Adrenal gland (tissue), 12 donors: ENCODE results near the gene TMEM140. TPM values are rescaled to one million over a fixed set of nuclear protein-coding genes. Genes with fewer than 3 reads are reported as not detected.
A peak's percentile ranks its signal among the peaks of the same experiment; 100 is the strongest.

ENCODE experiments used
- DNase-seq, 7 donors: peaks; one replicate each; pipeline ENCODE4 v3.0.0-alpha.2; 2019 to 2020
- H3K27ac ChIP-seq, 5 donors: fragments of 200-600 bp; sonication (generic) in 4 of 5; 1 replicate in 3 of 5; 2 replicates in 2 of 5; pipeline versions ENCODE4 v1.5.1 to v1.8.0; 2016 to 2020; ENCODE audit warnings: mild to moderate bottlenecking in 1 of 5
- H3K27me3 ChIP-seq: fragments of 200-600 bp; 2 replicates; pipeline ENCODE4 v1.8.0; 2021
- H3K36me3 ChIP-seq, 2 donors: fragments of 200-600 bp; replicated peaks in 1 of 2; 1 replicate in 1 of 2; 2 replicates in 1 of 2; pipeline versions ENCODE4 v1.5.1 to v1.8.0; 2018 to 2022
- H3K4me1 ChIP-seq, 2 donors: fragments of 200-600 bp; replicated peaks in 1 of 2; 1 replicate in 1 of 2; 2 replicates in 1 of 2; pipeline versions ENCODE4 v1.5.1 to v1.8.0; 2018 to 2021
- H3K4me3 ChIP-seq, 4 donors: fragments of 200-600 bp; sonication (generic) in 3 of 4; one replicate each; pipeline ENCODE4 v1.5.1; 2016 to 2018
- H3K9me3 ChIP-seq, 3 donors: fragments of 200-600 bp; sonication (generic) in 1 of 3; replicated peaks in 1 of 3; 1 replicate in 2 of 3; 2 replicates in 1 of 3; pipeline versions ENCODE4 v1.5.1 to v1.8.0; 2016 to 2021
- CTCF ChIP-seq, 6 experiments: fragments of 450-650 bp in 4 of 6; fragments of 200-600 bp in 2 of 6; sonication (generic) in 1 of 6; IDR thresholded peaks; 1 replicate in 5 of 6; 2 replicates in 1 of 6; pipeline versions ENCODE4 v1.5.1 to v1.8.0; 2016 to 2021; ENCODE audit warnings: antibody characterized with exemption in 6 of 6, mild to moderate bottlenecking in 2 of 6, moderate library complexity in 1 of 6
- POLR2A ChIP-seq, 2 donors: fragments of 450-650 bp; IDR thresholded peaks; one replicate each; pipeline ENCODE4 v1.6.1; 2017; ENCODE audit warnings: antibody characterized with exemption in 2 of 2, mild to moderate bottlenecking in 2 of 2, moderate library complexity in 1 of 2
- whole genome bisulfite sequencing, 4 donors: extraction: QIAGEN DNeasy Blood & Tissue Kit in 2 of 4; methylation state at CpG; one replicate each; pipeline versions ENCODE4 v1.1.5 to v1.1.7; 2013 to 2017; 5-methylcytosine and 5-hydroxymethylcytosine counted together
- intact Hi-C, 2 donors: fragments of 100-400 bp; cut with DNase I; formaldehyde crosslinking; loops; one replicate each; pipeline versions ENCODE4 v1.14.1 to v1.15.0; 2022 to 2023
- polyA plus RNA-seq, 3 donors: library from polyadenylated mRNA; stranded (reverse); fragments of 200-250 nt in 2 of 3; fragments of 350-450 nt in 1 of 3; fragmentation: Illumina TruSeq in 1 of 3; extraction: RNeasy Lipid Tissue Mini Kit (QIAGEN cat#74804) in 1 of 3; gene quantifications; one replicate each; pipeline ENCODE4 v1.2.3, GENCODE V29; 2013 to 2014
- total RNA-seq, 9 donors: library from RNA; depleted of rRNA in 4 of 9; stranded (reverse); fragments of >200 nt in 4 of 9; fragments of 120-200 nt in 1 of 9; fragmentation: NEBNext Ultra II Directional in 1 of 9; extraction: Animal tissue kit (Norgen Biotek cat#: 25700) in 1 of 9; gene quantifications; one replicate each; pipeline versions ENCODE4 v1.1.0 to v1.2.4, GENCODE V29; 2013 to 2023
- donor health status: healthy with polysubstance abuse.
- donor health status: Bipolar disorder and iron deficiency.
- donor health status: DM: yes; HTN: yes; CAD: no.
- donor health status: DM: no; HTN: no; CAD: no.
- donor health status: DM: no; HTN: no; CAD: no.
- donor health status: DM: yes; HTN: yes; CAD: no.

The TMEM140 gene
- total and polyA plus RNA-seq, 12 donors = 9.4 to 62.9 (median 25.1) TPM

- no peak for DNase-seq
- no peak overlapping the region for H3K4me3 ChIP-seq
- TF ChIP-seq POLR2A (IDR thresholded peaks at IDR 0.05) = no peak
- TF ChIP-seq CTCF (IDR thresholded peaks at IDR 0.05) = no peak
- intact Hi-C loops = no loop called here
- no peak overlapping the region for H3K27ac ChIP-seq
- WGBS, 4 donors = 73 to 78% (median 74%) methylated on average over 3 of the region's 3 CpGs
- H3K36me3 ChIP-seq = peaks cover 0 to 26% of the 10 kb centered on the region in 2 donors
- H3K4me1 ChIP-seq = no peaks in the 10 kb centered on the region
- H3K27me3 ChIP-seq = no peaks in the 10 kb centered on the region
- peaks cover 0 to 16% (median 0%) of the 10 kb centered on the region in 3 donors for H3K9me3 ChIP-seq
Measured at GRCh38 chr7:135181261-135181928, 33.5 kb downstream of the TMEM140 start.

- Histone ChIP-seq H3K4me1 (no peaks in the 10 kb centered on the region), H3K4me3 (no peak overlapping the region), H3K27me3 (no peaks in the 10 kb centered on the region), H3K9me3 (peaks cover 0 to 16% (median 0%) of the 10 kb centered on the region in 3 donors), H3K27ac (no peak overlapping the region), H3K36me3 (peaks cover 0 to 33% of the 10 kb centered on the region in 2 donors)
- TF ChIP-seq POLR2A (IDR thresholded peaks at IDR 0.05) = no peak
- TF ChIP-seq CTCF (IDR thresholded peaks at IDR 0.05) = no peak
- 96 to 98% (median 97%) methylated on average over 18 to 31 of the region's 31 CpGs for WGBS, 4 donors
- DNase-seq = peak in 1 of 7 donors; percentile 36
- intact Hi-C loops = no loop called here
Measured at GRCh38 chr7:135181929-135182678, 34.2 kb downstream of the TMEM140 start.

GRCh38 chr7:135183478-135183877 is 35.6 kb downstream of the TMEM140 start:
- WGBS, 4 donors = 97 to 100% (median 99%) methylated on average over 7 of the region's 7 CpGs
- Histone ChIP-seq H3K27me3 (no peaks in the 10 kb centered on the region), H3K36me3 (peaks cover 0 to 46% of the 10 kb centered on the region in 2 donors), H3K4me1 (no peaks in the 10 kb centered on the region), H3K9me3 (peaks cover 0 to 16% (median 0%) of the 10 kb centered on the region in 3 donors), H3K4me3 (no peak overlapping the region), H3K27ac (no peak overlapping the region)
- TF ChIP-seq POLR2A (IDR thresholded peaks at IDR 0.05) = no peak
- TF ChIP-seq CTCF (IDR thresholded peaks at IDR 0.05) = no peak
- intact Hi-C loops = no loop called here
- DNase-seq = peak in 1 of 7 donors; percentile 25

- intact Hi-C loops = no loop called here
- peaks cover 0 to 50% of the 10 kb centered on the region in 2 donors for H3K36me3 ChIP-seq
Measured at GRCh38 chr7:135184254-135184841, 36.5 kb downstream of the TMEM140 start.

More at GRCh38 chr7:135184254-135184841, 36.5 kb downstream of the TMEM140 start:
- H3K4me1 ChIP-seq = peaks cover 0 to 3% of the 10 kb centered on the region in 2 donors
- H3K4me3 ChIP-seq = no peak overlapping the region
- peaks cover 0 to 16% (median 0%) of the 10 kb centered on the region in 3 donors for H3K9me3 ChIP-seq
- WGBS, 4 donors = 79 to 96% (median 94%) methylated on average over 4 to 5 of the region's 5 CpGs
- TF ChIP-seq POLR2A (IDR thresholded peaks at IDR 0.05) = no peak
- no peak for TF ChIP-seq CTCF (IDR thresholded peaks at IDR 0.05)
- H3K27me3 ChIP-seq = no peaks in the 10 kb centered on the region
- H3K27ac ChIP-seq = no peak overlapping the region
- peak in 1 of 7 donors; percentile 39 for DNase-seq
